ENCODE data around the gene B9D2.

B9D2 gene

GRCh38 chr19:41320568-41320967, 43.4 kb downstream of the B9D2 start:
- H3K4me3 ChIP-seq (replicated peaks; ENCODE audit: low read depth, low read length) = no peak overlapping the region
- TF ChIP-seq CTCF (IDR thresholded peaks at IDR 0.05; ENCODE audit: low read length, missing control alignments) = no peak
- no peak for DNase-seq (ENCODE audit: low read depth)

- TF ChIP-seq CTCF (IDR thresholded peaks at IDR 0.05; ENCODE audit: low read length, missing control alignments) = no peak
- no peak for DNase-seq (ENCODE audit: low read depth)
- H3K4me3 ChIP-seq (replicated peaks; ENCODE audit: low read depth, low read length) = no peak overlapping the region
Measured at GRCh38 chr19:41320185-41320518, 43.8 kb downstream of the B9D2 start.

GRCh38 chr19:41319500-41320184, 44.3 kb downstream of the B9D2 start:
- DNase-seq (ENCODE audit: low read depth) = no peak
- H3K4me3 ChIP-seq (replicated peaks; ENCODE audit: low read depth, low read length) = no peak overlapping the region
- no peak for TF ChIP-seq CTCF (IDR thresholded peaks at IDR 0.05; ENCODE audit: low read length, missing control alignments)

GRCh38 chr19:41318696-41319499, 45.1 kb downstream of the B9D2 start:
- no peak overlapping the region for H3K4me3 ChIP-seq (replicated peaks; ENCODE audit: low read depth, low read length)
- no peak for DNase-seq (ENCODE audit: low read depth)
- no peak for TF ChIP-seq CTCF (IDR thresholded peaks at IDR 0.05; ENCODE audit: low read length, missing control alignments)

GRCh38 chr19:41316306-41316920, 47.5 kb downstream of the B9D2 start:
- no peak overlapping the region for H3K4me3 ChIP-seq (replicated peaks; ENCODE audit: low read depth, low read length)
- TF ChIP-seq CTCF (IDR thresholded peaks at IDR 0.05; ENCODE audit: low read length, missing control alignments) = no peak
- no peak for DNase-seq (ENCODE audit: low read depth)

GRCh38 chr19:41311613-41312012, 52.3 kb downstream of the B9D2 start:
- no peak for DNase-seq (ENCODE audit: low read depth)
- peak overlapping the region; percentile 96 for H3K4me3 ChIP-seq (replicated peaks; ENCODE audit: low read depth, low read length)
- TF ChIP-seq CTCF (IDR thresholded peaks at IDR 0.05; ENCODE audit: low read length, missing control alignments) = no peak

All from fibroblast of pulmonary artery (primary cell).